HL-60 (cell line): ENCODE results near the gene VPS13D.

Source experiments
- DNase-seq, 2 experiments: peaks; one replicate each; pipeline ENCODE4 v3.0.0-alpha.2; 2010 to 2020; ENCODE audit warnings: low read depth in 1 of 2, low spot score in 1 of 2
- H3K27ac ChIP-seq: fragments of 250-450 bp; sonication (Bioruptor Pico); replicated peaks from 2 replicates; pipeline ENCODE4 v1.5.1; 2020; ENCODE audit warnings: mild to moderate bottlenecking, moderate library complexity
- H3K27me3 ChIP-seq: fragments of 250-450 bp; sonication (Bioruptor Pico); 2 replicates; pipeline ENCODE4 v1.5.1; 2021; ENCODE audit warnings: mild to moderate bottlenecking, moderate library complexity; ENCODE audit not compliant: insufficient read depth, poor library complexity, severe bottlenecking
- H3K4me3 ChIP-seq: replicated peaks from 2 replicates; pipeline ENCODE4 v1.5.1; 2011; ENCODE audit warnings: mild to moderate bottlenecking, control low read depth, low read length; ENCODE audit not compliant: insufficient read depth
- CTCF ChIP-seq: IDR thresholded peaks from one replicate; pipeline ENCODE4 v1.5.1; 2011; ENCODE audit warnings: low read length, control low read depth, inconsistent platforms; ENCODE audit not compliant: insufficient read depth
- GABPA ChIP-seq: IDR thresholded peaks from 2 replicates; pipeline ENCODE4 v1.6.1; 2012; ENCODE audit warnings: low read depth
- POLR2AphosphoS5 ChIP-seq: IDR thresholded peaks from 2 replicates; pipeline ENCODE4 v1.6.1; 2012; ENCODE audit warnings: low read depth
- SPI1 ChIP-seq: IDR thresholded peaks from 2 replicates; pipeline ENCODE4 v1.6.1; 2012; ENCODE audit warnings: low read depth, mild to moderate bottlenecking, borderline replicate concordance
- TF ChIP-seq, protein P1 (sequence below): IDR thresholded peaks from 2 replicates; pipeline ENCODE4 v1.6.1; 2012; ENCODE audit warnings: low read depth; ENCODE audit not compliant: insufficient replicate concordance

Gene VPS13D

DNA sequence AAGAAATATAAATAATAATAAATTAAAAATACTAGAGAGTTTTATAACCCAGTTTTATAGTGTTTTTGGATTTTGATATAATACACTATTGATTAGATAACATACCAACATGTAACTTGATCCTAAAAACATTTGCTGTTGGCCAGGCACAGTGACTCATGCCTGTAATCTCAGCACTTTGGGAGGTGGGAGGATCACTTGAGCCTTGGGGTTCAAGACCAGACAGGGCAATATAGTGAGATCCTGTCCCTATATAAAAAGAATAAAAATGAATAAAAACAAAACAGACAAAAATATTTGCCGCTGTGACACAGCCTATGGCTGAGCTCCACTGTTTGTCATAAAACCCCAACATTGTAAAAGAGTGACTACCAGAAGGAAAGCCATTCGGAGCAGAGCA is 26.1 kb downstream of the VPS13D start:
- H3K27ac ChIP-seq = no peak overlapping the region
- no peak for DNase-seq
- TF ChIP-seq POLR2AphosphoS5 (no peak), SPI1 (no peak), CTCF (no peak), GABPA (no peak)
- TF ChIP-seq, protein P1, sequence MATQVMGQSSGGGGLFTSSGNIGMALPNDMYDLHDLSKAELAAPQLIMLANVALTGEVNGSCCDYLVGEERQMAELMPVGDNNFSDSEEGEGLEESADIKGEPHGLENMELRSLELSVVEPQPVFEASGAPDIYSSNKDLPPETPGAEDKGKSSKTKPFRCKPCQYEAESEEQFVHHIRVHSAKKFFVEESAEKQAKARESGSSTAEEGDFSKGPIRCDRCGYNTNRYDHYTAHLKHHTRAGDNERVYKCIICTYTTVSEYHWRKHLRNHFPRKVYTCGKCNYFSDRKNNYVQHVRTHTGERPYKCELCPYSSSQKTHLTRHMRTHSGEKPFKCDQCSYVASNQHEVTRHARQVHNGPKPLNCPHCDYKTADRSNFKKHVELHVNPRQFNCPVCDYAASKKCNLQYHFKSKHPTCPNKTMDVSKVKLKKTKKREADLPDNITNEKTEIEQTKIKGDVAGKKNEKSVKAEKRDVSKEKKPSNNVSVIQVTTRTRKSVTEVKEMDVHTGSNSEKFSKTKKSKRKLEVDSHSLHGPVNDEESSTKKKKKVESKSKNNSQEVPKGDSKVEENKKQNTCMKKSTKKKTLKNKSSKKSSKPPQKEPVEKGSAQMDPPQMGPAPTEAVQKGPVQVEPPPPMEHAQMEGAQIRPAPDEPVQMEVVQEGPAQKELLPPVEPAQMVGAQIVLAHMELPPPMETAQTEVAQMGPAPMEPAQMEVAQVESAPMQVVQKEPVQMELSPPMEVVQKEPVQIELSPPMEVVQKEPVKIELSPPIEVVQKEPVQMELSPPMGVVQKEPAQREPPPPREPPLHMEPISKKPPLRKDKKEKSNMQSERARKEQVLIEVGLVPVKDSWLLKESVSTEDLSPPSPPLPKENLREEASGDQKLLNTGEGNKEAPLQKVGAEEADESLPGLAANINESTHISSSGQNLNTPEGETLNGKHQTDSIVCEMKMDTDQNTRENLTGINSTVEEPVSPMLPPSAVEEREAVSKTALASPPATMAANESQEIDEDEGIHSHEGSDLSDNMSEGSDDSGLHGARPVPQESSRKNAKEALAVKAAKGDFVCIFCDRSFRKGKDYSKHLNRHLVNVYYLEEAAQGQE = no peak
- H3K4me3 ChIP-seq = no peak overlapping the region
- H3K27me3 ChIP-seq = no peaks in the 10 kb centered on the region

GRCh38 chr1:12258272-12258671 is 28.4 kb downstream of the VPS13D start:
- no peak overlapping the region for H3K4me3 ChIP-seq
- no peak for TF ChIP-seq GABPA
- no peak for TF ChIP-seq CTCF
- TF ChIP-seq, protein P1 = no peak
- no peak for TF ChIP-seq SPI1
- no peak for TF ChIP-seq POLR2AphosphoS5
- no peak for DNase-seq
- no peaks in the 10 kb centered on the region for H3K27me3 ChIP-seq
- no peak overlapping the region for H3K27ac ChIP-seq

DNA sequence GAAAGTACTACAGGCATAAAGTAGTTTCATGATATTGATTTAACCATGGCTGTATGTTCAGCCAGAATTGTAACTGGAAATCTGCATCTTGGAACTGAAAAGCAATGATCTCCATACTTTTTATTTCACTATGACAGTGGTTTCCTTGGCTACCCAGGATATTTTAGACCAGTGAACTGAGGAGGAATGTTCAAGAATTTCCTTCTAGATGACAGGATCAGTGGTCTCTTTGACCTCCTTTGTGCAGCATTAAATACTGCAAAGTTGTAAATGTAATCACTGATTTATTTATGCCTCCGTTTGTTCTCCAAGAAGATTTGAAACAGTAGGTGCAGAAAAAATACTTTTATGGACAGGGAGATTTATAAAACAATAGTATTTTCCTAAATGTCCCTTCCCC is 39.5 kb downstream of the VPS13D start:
- no peak for DNase-seq
- TF ChIP-seq GABPA = no peak
- no peak for TF ChIP-seq SPI1
- TF ChIP-seq CTCF = no peak
- no peak for TF ChIP-seq POLR2AphosphoS5
- TF ChIP-seq, protein P1 = no peak
- Histone ChIP-seq H3K27me3 (no peaks in the 10 kb centered on the region), H3K4me3 (no peak overlapping the region), H3K27ac (no peak overlapping the region)
